Osteoblast (primary cell): ENCODE measurements around the gene MAP2K1. TPM values are rescaled to one million over a fixed set of nuclear protein-coding genes. Genes with fewer than 3 reads are reported as not detected.

Experiments used
- DNase-seq: peaks from one replicate; pipeline ENCODE4 v3.0.0; 2011; ENCODE audit warnings: low spot score, mixed read lengths; ENCODE audit not compliant: insufficient read length; ENCODE audit errors: missing footprints
- H2AFZ ChIP-seq: 2 replicates; pipeline ENCODE4 v1.6.0; 2011; ENCODE audit warnings: mild to moderate bottlenecking, low read length
- H3K27ac ChIP-seq: 2 replicates; pipeline ENCODE4 v1.5.1; 2011; ENCODE audit warnings: mild to moderate bottlenecking, low read depth, low read length, moderate library complexity
- H3K27me3 ChIP-seq: 2 replicates; pipeline ENCODE4 v1.6.0; 2012; ENCODE audit warnings: mild to moderate bottlenecking, control low read depth, inconsistent platforms, low read length, moderate library complexity; ENCODE audit not compliant: insufficient read depth
- H3K36me3 ChIP-seq: 2 replicates; pipeline ENCODE4 v1.5.1; 2011; ENCODE audit warnings: mild to moderate bottlenecking, low read length, control low read depth, moderate library complexity; ENCODE audit not compliant: insufficient read depth
- H3K4me1 ChIP-seq: 2 replicates; pipeline ENCODE4 v1.5.1; 2011; ENCODE audit warnings: mild to moderate bottlenecking, low read length, control low read depth, moderate library complexity; ENCODE audit not compliant: insufficient read depth
- H3K4me2 ChIP-seq: 2 replicates; pipeline ENCODE4 v1.6.0; 2011; ENCODE audit warnings: mild to moderate bottlenecking, low read length; ENCODE audit not compliant: insufficient read depth
- H3K4me3 ChIP-seq: fragments of 200-600 bp; sonication (generic); 3 replicates; pipeline ENCODE4 v1.5.1; 2012; ENCODE audit warnings: mild to moderate bottlenecking, low read length, inconsistent platforms; ENCODE audit not compliant: insufficient read depth
- H3K79me2 ChIP-seq: 2 replicates; pipeline ENCODE4 v1.6.0; 2012; ENCODE audit warnings: mild to moderate bottlenecking, low read length, control low read depth, inconsistent platforms; ENCODE audit not compliant: insufficient read depth
- H3K9me3 ChIP-seq: 2 replicates; pipeline ENCODE4 v1.5.1; 2011; ENCODE audit warnings: low read depth, low read length, control low read depth
- H4K20me1 ChIP-seq: 2 replicates; pipeline ENCODE4 v1.6.0; 2012; ENCODE audit warnings: mild to moderate bottlenecking, low read length, control low read depth; ENCODE audit not compliant: insufficient read depth
- total RNA-seq: library from RNA; depleted of rRNA; stranded (reverse); fragments of >200 nt; gene quantifications from 2 replicates; pipeline ENCODE4 v1.2.3, GENCODE V29; 2012
- TF ChIP-seq, protein P1 (sequence below): IDR thresholded peaks from 2 replicates; pipeline ENCODE4 v1.5.1; 2011; ENCODE audit warnings: mild to moderate bottlenecking, low read depth, low read length, moderate library complexity; ENCODE audit errors: extremely low read depth

Gene MAP2K1
- total RNA-seq, 1 donor, result 19.2 TPM

DNA sequence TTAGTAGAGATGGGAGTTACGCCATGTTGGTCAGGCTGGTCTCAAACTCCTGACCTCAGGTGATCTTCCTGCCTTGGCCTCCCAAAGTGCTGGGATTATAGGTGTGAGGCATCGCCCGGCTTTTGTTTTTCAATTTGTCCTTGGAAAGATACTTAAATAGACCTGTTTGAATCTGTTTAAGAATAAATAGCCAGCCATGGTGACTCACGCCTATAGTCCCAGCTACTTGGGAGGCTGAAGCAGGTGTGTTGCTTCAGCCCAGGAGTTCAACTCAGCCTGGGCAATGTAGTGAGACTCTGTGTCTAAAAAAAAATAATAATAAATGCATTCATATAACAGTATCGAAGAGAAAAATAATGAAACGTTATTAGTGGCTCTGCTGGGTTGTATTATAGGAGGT is 93.6 kb downstream of the MAP2K1 start:
- peaks cover 39% of the 10 kb centered on the region for H4K20me1 ChIP-seq
- no peak overlapping the region for H3K4me2 ChIP-seq
- H3K27me3 ChIP-seq, result no peaks in the 10 kb centered on the region
- H3K4me3 ChIP-seq, result no peak overlapping the region
- peaks cover 6% of the 10 kb centered on the region for H3K4me1 ChIP-seq
- H3K9me3 ChIP-seq, result no peaks in the 10 kb centered on the region
- TF ChIP-seq, protein P1, sequence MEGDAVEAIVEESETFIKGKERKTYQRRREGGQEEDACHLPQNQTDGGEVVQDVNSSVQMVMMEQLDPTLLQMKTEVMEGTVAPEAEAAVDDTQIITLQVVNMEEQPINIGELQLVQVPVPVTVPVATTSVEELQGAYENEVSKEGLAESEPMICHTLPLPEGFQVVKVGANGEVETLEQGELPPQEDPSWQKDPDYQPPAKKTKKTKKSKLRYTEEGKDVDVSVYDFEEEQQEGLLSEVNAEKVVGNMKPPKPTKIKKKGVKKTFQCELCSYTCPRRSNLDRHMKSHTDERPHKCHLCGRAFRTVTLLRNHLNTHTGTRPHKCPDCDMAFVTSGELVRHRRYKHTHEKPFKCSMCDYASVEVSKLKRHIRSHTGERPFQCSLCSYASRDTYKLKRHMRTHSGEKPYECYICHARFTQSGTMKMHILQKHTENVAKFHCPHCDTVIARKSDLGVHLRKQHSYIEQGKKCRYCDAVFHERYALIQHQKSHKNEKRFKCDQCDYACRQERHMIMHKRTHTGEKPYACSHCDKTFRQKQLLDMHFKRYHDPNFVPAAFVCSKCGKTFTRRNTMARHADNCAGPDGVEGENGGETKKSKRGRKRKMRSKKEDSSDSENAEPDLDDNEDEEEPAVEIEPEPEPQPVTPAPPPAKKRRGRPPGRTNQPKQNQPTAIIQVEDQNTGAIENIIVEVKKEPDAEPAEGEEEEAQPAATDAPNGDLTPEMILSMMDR, result no peak
- peaks cover 6% of the 10 kb centered on the region for H3K79me2 ChIP-seq
- H2AFZ ChIP-seq, result no peak overlapping the region
- H3K27ac ChIP-seq, result no peak overlapping the region
- peaks cover 25% of the 10 kb centered on the region for H3K36me3 ChIP-seq
- no peak for DNase-seq

DNA sequence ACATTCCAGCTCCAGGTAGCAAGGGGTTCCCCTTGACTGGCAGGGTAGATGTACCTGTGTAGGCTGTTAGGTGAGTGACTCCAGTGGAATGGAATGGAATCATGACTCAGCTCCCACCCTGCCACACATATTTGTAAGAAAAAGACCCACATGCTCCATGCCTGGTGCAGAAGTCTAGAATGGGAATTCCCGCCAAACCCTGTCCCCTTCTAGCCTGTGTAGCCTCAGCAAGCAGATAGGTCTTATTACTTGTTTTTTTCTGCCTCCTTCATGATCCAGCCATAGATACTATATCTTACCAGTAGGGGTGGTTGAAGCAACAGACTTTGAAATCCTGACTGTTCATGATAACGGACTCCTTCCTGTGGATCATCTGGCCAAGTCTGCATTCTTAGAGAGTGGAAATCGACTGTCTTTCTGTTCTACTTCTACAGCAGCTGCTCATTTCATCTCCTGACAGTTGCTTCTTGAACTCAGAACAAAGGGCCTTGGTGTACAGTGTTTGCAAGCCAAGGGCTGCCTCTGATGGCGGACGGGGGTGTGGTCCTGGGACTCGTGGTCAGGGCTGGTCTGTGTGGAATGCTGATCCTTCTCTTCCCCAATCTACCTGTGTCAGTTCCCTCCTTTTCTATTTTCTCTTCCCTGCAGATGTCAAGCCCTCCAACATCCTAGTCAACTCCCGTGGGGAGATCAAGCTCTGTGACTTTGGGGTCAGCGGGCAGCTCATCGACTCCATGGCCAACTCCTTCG is 94.6 kb downstream of the MAP2K1 start:
- H2AFZ ChIP-seq, result no peak overlapping the region

DNA sequence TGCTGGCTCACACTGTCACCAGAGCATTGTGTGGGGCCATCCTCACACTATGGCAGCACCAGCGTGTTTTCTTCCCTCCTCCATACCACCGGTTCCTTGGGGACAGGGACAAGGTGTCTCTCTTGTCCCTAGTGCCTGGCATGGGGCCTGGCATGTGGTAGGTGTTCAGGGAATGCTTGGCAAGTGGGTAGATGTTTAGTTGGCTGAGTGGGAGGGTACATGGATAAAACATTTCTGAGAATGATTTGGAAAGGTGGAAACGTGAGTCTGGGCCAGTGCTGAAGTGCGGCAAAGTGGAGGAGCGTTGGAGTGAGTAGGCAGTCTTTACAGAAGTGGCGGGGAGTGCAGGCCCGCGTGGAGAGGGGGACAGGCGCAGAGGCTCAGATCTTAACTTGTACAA is 95.8 kb downstream of the MAP2K1 start:
- no peak overlapping the region for H3K4me3 ChIP-seq
- H3K27ac ChIP-seq, result no peak overlapping the region
- H3K4me2 ChIP-seq, result no peak overlapping the region
- peaks cover 5% of the 10 kb centered on the region for H3K79me2 ChIP-seq
- no peak overlapping the region for H2AFZ ChIP-seq
- H3K9me3 ChIP-seq, result no peaks in the 10 kb centered on the region
- peaks cover 6% of the 10 kb centered on the region for H3K4me1 ChIP-seq
- TF ChIP-seq, protein P1, result no peak
- peaks cover 37% of the 10 kb centered on the region for H3K36me3 ChIP-seq
- DNase-seq, result no peak
- H4K20me1 ChIP-seq, result peaks cover 38% of the 10 kb centered on the region
- H3K27me3 ChIP-seq, result no peaks in the 10 kb centered on the region

More for the DNA sequence above, 94.6 kb downstream of the MAP2K1 start:
- Histone ChIP-seq H3K4me3 (no peak overlapping the region), H3K27ac (no peak overlapping the region), H4K20me1 (peaks cover 39% of the 10 kb centered on the region), H3K4me1 (peaks cover 6% of the 10 kb centered on the region), H3K36me3 (peaks cover 29% of the 10 kb centered on the region), H3K9me3 (no peaks in the 10 kb centered on the region), H3K79me2 (peaks cover 6% of the 10 kb centered on the region), H3K4me2 (no peak overlapping the region), H3K27me3 (no peaks in the 10 kb centered on the region)
- TF ChIP-seq, protein P1, result no peak
- DNase-seq, result no peak

DNA sequence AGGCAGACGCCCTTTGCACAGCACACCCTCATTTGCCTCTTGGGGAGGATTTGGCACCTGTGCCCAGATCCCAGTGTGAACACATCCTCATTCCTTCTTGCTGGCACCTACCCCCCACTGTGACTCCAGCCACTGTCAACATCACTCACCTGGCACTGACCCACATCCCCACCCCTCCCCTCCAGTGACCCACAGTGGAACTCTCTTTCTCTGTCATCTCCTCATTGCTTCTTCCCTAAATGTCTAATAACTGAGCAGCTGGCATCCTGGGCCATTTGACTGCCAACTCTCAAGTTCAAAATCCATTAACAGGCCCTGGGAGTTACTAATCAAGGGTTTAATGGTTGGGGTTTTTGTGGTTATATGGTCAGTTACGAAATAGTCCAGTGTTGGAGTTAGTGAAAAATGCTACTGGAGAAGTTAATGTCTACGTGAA is 96.4 kb downstream of the MAP2K1 start:
- peaks cover 3% of the 10 kb centered on the region for H3K79me2 ChIP-seq
- H3K4me2 ChIP-seq, result no peak overlapping the region
- no peak for DNase-seq
- H3K36me3 ChIP-seq, result peaks cover 43% of the 10 kb centered on the region
- peaks cover 6% of the 10 kb centered on the region for H3K4me1 ChIP-seq
- peaks cover 36% of the 10 kb centered on the region for H4K20me1 ChIP-seq
- no peak overlapping the region for H3K27ac ChIP-seq
- H3K4me3 ChIP-seq, result no peak overlapping the region
- TF ChIP-seq, protein P1, result no peak
- no peak overlapping the region for H2AFZ ChIP-seq
- H3K27me3 ChIP-seq, result no peaks in the 10 kb centered on the region
- H3K9me3 ChIP-seq, result no peaks in the 10 kb centered on the region
